Adrenal gland (tissue), 12 donors: Measurements from ENCODE around the gene KCNH8. TPM values are rescaled to one million over a fixed set of nuclear protein-coding genes. Genes with fewer than 3 reads are reported as not detected.

Source experiments
- DNase-seq, 7 donors: peaks; one replicate each; pipeline ENCODE4 v3.0.0-alpha.2; 2019 to 2020
- H3K27ac ChIP-seq, 5 donors: fragments of 200-600 bp; sonication (generic) in 4 of 5; 1 replicate in 3 of 5; 2 replicates in 2 of 5; pipeline versions ENCODE4 v1.5.1 to v1.8.0; 2016 to 2020; ENCODE audit warnings: mild to moderate bottlenecking in 1 of 5
- H3K27me3 ChIP-seq: fragments of 200-600 bp; 2 replicates; pipeline ENCODE4 v1.8.0; 2021
- H3K36me3 ChIP-seq, 2 donors: fragments of 200-600 bp; replicated peaks in 1 of 2; 1 replicate in 1 of 2; 2 replicates in 1 of 2; pipeline versions ENCODE4 v1.5.1 to v1.8.0; 2018 to 2022
- H3K4me1 ChIP-seq, 2 donors: fragments of 200-600 bp; replicated peaks in 1 of 2; 1 replicate in 1 of 2; 2 replicates in 1 of 2; pipeline versions ENCODE4 v1.5.1 to v1.8.0; 2018 to 2021
- H3K4me3 ChIP-seq, 4 donors: fragments of 200-600 bp; sonication (generic) in 3 of 4; one replicate each; pipeline ENCODE4 v1.5.1; 2016 to 2018
- H3K9me3 ChIP-seq, 3 donors: fragments of 200-600 bp; sonication (generic) in 1 of 3; replicated peaks in 1 of 3; 1 replicate in 2 of 3; 2 replicates in 1 of 3; pipeline versions ENCODE4 v1.5.1 to v1.8.0; 2016 to 2021
- POLR2A ChIP-seq, 2 donors: fragments of 450-650 bp; IDR thresholded peaks; one replicate each; pipeline ENCODE4 v1.6.1; 2017; ENCODE audit warnings: antibody characterized with exemption in 2 of 2, mild to moderate bottlenecking in 2 of 2, moderate library complexity in 1 of 2
- WGBS, 4 donors: extraction: QIAGEN DNeasy Blood & Tissue Kit in 2 of 4; methylation state at CpG; one replicate each; pipeline versions ENCODE4 v1.1.5 to v1.1.7; 2013 to 2017; 5-methylcytosine and 5-hydroxymethylcytosine counted together
- intact Hi-C, 2 donors: fragments of 100-400 bp; cut with DNase I; formaldehyde crosslinking; loops; one replicate each; pipeline versions ENCODE4 v1.14.1 to v1.15.0; 2022 to 2023
- polyA plus RNA-seq, 3 donors: library from polyadenylated mRNA; stranded (reverse); fragments of 200-250 nt in 2 of 3; fragments of 350-450 nt in 1 of 3; fragmentation: Illumina TruSeq in 1 of 3; extraction: RNeasy Lipid Tissue Mini Kit (QIAGEN cat#74804) in 1 of 3; gene quantifications; one replicate each; pipeline ENCODE4 v1.2.3, GENCODE V29; 2013 to 2014
- total RNA-seq, 9 donors: library from RNA; depleted of rRNA in 4 of 9; stranded (reverse); fragments of >200 nt in 4 of 9; fragments of 120-200 nt in 1 of 9; fragmentation: NEBNext Ultra II Directional in 1 of 9; extraction: Animal tissue kit (Norgen Biotek cat#: 25700) in 1 of 9; gene quantifications; one replicate each; pipeline versions ENCODE4 v1.1.0 to v1.2.4, GENCODE V29; 2013 to 2023
- TF ChIP-seq, protein P1 (sequence below), 6 experiments: fragments of 450-650 bp in 4 of 6; fragments of 200-600 bp in 2 of 6; sonication (generic) in 1 of 6; IDR thresholded peaks; 1 replicate in 5 of 6; 2 replicates in 1 of 6; pipeline versions ENCODE4 v1.5.1 to v1.8.0; 2016 to 2021; ENCODE audit warnings: antibody characterized with exemption in 6 of 6, mild to moderate bottlenecking in 2 of 6, moderate library complexity in 1 of 6
- donor health status: healthy with polysubstance abuse.
- donor health status: Bipolar disorder and iron deficiency.
- donor health status: DM: yes; HTN: yes; CAD: no.
- donor health status: DM: no; HTN: no; CAD: no.
- donor health status: DM: no; HTN: no; CAD: no.
- donor health status: DM: yes; HTN: yes; CAD: no.

KCNH8 gene
- total and polyA plus RNA-seq, 12 donors, result 0.27 to 7.6 (median 2.1) TPM

DNA sequence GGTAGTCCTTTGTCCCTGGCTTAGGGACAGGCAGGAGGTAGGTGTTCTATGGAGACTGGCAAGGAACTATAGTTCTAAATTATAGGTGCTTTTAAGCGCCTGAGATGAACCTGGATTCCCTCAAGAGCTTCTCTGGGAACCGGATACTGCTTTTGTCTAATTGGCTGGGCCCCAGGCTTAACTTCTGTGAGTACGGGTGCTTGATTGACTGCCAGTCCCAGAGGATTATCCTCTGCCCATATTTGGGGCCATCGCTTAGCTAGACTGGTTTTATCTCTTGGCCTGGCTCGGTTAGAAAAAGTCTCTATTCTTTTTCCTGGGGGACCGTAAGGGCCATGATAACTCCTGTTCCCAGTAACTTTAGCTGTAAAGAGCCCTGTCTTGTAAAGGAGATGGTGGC is 339.1 kb downstream of the KCNH8 start:
- DNase-seq, result no peak

DNA sequence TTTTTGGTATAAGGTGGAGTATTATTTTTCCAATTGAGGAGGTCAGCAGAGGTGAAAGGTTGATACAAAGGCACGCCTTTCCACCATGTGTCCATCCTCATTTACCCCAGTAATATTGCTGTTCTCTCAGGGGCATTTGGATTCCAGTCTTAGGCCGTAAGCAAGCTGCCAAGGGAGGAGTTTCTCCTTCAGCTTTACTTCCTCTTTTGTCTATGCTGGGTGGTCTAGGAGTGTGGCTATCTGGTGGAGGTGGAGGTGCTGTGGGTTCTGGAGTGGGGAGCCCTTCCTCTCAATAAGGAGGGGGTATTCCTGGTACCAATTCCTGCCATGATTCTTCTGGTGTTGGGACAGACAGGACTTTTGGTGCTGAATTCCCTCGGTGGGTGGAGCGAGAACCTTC is 340.6 kb downstream of the KCNH8 start:
- no peaks in the 10 kb centered on the region for H3K27me3 ChIP-seq
- 73 to 84% (median 83%) methylated on average over 4 of the region's 4 CpGs for WGBS, 4 donors
- TF ChIP-seq, protein P1, sequence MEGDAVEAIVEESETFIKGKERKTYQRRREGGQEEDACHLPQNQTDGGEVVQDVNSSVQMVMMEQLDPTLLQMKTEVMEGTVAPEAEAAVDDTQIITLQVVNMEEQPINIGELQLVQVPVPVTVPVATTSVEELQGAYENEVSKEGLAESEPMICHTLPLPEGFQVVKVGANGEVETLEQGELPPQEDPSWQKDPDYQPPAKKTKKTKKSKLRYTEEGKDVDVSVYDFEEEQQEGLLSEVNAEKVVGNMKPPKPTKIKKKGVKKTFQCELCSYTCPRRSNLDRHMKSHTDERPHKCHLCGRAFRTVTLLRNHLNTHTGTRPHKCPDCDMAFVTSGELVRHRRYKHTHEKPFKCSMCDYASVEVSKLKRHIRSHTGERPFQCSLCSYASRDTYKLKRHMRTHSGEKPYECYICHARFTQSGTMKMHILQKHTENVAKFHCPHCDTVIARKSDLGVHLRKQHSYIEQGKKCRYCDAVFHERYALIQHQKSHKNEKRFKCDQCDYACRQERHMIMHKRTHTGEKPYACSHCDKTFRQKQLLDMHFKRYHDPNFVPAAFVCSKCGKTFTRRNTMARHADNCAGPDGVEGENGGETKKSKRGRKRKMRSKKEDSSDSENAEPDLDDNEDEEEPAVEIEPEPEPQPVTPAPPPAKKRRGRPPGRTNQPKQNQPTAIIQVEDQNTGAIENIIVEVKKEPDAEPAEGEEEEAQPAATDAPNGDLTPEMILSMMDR (IDR thresholded peaks at IDR 0.05), result no peak
- TF ChIP-seq POLR2A (IDR thresholded peaks at IDR 0.05), result no peak
- DNase-seq, result no peak
- H3K4me1 ChIP-seq, result no peaks in the 10 kb centered on the region
- no peaks in the 10 kb centered on the region for H3K36me3 ChIP-seq
- no peak overlapping the region for H3K27ac ChIP-seq
- intact Hi-C loops, result no loop called here
- H3K4me3 ChIP-seq, result no peak overlapping the region
- peaks cover 0 to 2% (median 0%) of the 10 kb centered on the region in 3 donors for H3K9me3 ChIP-seq

More for the DNA sequence above, 339.1 kb downstream of the KCNH8 start:
- H3K27ac ChIP-seq, result no peak overlapping the region
- H3K4me3 ChIP-seq, result no peak overlapping the region
- H3K27me3 ChIP-seq, result no peaks in the 10 kb centered on the region
- no peaks in the 10 kb centered on the region for H3K36me3 ChIP-seq
- no peaks in the 10 kb centered on the region for H3K4me1 ChIP-seq
- TF ChIP-seq, protein P1 (IDR thresholded peaks at IDR 0.05), result no peak
- no peak for TF ChIP-seq POLR2A (IDR thresholded peaks at IDR 0.05)
- intact Hi-C loops, result no loop called here
- H3K9me3 ChIP-seq, result no peaks in the 10 kb centered on the region
- 76 to 93% (median 80%) methylated on average over 5 to 6 of the region's 6 CpGs for WGBS, 4 donors

DNA sequence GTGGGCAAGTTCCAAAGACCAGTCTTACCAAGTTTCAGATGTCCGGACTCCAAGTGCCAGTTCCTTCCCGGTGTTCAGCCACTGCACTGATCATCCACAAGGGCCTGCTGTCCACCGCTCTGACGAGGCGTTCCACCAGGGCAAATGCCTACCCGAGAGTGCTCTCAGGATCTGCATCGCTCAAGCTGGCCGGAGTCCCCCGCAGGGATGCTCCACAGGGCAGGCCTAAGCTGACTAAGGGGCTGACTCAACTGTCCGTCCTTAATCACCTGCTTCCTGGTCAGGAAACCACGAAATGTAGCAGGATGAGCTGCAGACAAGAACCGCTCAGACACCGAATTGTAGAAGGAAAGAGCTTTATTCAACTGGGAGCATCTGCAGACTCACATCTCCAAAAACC is 341.6 kb downstream of the KCNH8 start:
- H3K4me3 ChIP-seq, result no peak overlapping the region
- no peaks in the 10 kb centered on the region for H3K4me1 ChIP-seq
- TF ChIP-seq POLR2A (IDR thresholded peaks at IDR 0.05), result no peak
- TF ChIP-seq, protein P1 (IDR thresholded peaks at IDR 0.05), result no peak
- DNase-seq, result no peak
- no peak overlapping the region for H3K27ac ChIP-seq
- no peaks in the 10 kb centered on the region for H3K27me3 ChIP-seq
- H3K36me3 ChIP-seq, result no peaks in the 10 kb centered on the region
- intact Hi-C loops, result no loop called here
- 84 to 91% (median 87%) methylated on average over 8 to 13 of the region's 13 CpGs for WGBS, 4 donors
- H3K9me3 ChIP-seq, result peaks cover 0 to 2% (median 0%) of the 10 kb centered on the region in 3 donors

DNA sequence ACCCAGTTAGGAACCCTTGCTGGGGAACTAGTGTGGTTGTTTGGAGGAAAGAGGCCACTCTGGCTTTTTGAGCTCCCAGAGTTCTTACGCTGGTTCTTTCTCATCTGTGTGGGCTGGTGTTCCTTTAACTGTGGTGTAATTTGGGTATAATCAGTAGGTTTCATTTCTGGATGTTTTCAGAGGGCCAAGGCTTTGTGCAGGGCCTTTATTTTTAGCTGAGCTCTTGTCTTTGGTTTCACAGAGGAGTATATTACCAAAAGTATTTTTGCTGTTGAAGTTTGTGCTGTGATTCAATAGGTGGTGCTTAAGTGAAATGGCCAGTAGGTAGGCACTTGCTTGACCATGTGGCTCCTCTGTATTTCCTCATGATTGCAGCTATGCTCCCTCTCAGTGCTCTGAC is 357.9 kb downstream of the KCNH8 start:
- Histone ChIP-seq H3K27me3 (no peaks in the 10 kb centered on the region), H3K4me3 (no peak overlapping the region), H3K27ac (no peak overlapping the region), H3K36me3 (no peaks in the 10 kb centered on the region), H3K4me1 (no peaks in the 10 kb centered on the region), H3K9me3 (no peaks in the 10 kb centered on the region)
- DNase-seq, result no peak
- 88 to 94% (median 93%) methylated on average over 1 of the region's 1 CpG for WGBS, 4 donors
- TF ChIP-seq, protein P1 (IDR thresholded peaks at IDR 0.05), result no peak
- no peak for TF ChIP-seq POLR2A (IDR thresholded peaks at IDR 0.05)
- intact Hi-C loops, result no loop called here
